HCT116 (cell line): ENCODE measurements around the gene SERPIND1. TPM values are rescaled to one million over a fixed set of nuclear protein-coding genes. Genes with fewer than 3 reads are reported as not detected.

Experiments
- ATAC-seq: fragments of 200-7000 bp; cut with Tn5 transposase; 2 replicates; pipeline ENCODE4 v1.9.1; 2020; ENCODE audit warnings: mild to moderate bottlenecking, moderate library complexity
- BruUV-seq: library from RNA; stranded (reverse); fragments of 400-500 nt; replicated peaks from 2 replicates; lab custom pipeline; 2021; lab: Mats Ljungman, UMichigan
- CTCF ChIA-PET: fragments of 300-600 bp; sonication (Branson Sonifier 250); formaldehyde crosslinking; loops from one replicate; lab custom pipeline; 2021; ENCODE audit warnings: antibody characterized with exemption; lab: Charles Lee
- POLR2A ChIA-PET: fragments of 300-600, 350-600 bp; sonication (Branson Sonifier 250); formaldehyde crosslinking; loops from one replicate; lab custom pipeline; 2021; ENCODE audit warnings: antibody characterized with exemption; lab: Charles Lee
- RAD21 ChIA-PET, 2 experiments: fragments of 300-600 bp; sonication (Branson Sonifier 250); formaldehyde crosslinking; loops; one replicate each; lab custom pipeline; 2023; ENCODE audit warnings: low total read pairs in 2 of 2; ENCODE audit not compliant: uncharacterized antibody in 2 of 2, unreplicated experiment in 2 of 2, low non-redundant PET in 1 of 2; lab: Charles Lee
- DNase-seq: peaks from one replicate; pipeline ENCODE4 v3.0.0-alpha.2; 2010; ENCODE audit warnings: low read depth, low spot score
- H2AFZ ChIP-seq: fragments of 200-600 bp; shearing (Covaris generic), sonication (generic); 2 replicates; pipeline ENCODE4 v1.6.1; 2017; ENCODE audit warnings: low read depth, mixed run types, mixed read lengths, antibody characterized with exemption, low read length; ENCODE audit not compliant: poor library complexity, severe bottlenecking
- H3K27ac ChIP-seq: 2 replicates; pipeline ENCODE4 v1.5.1; 2012; ENCODE audit warnings: low read depth, low read length
- H3K27me3 ChIP-seq: fragments of 200-600 bp; sonication (generic); 2 replicates; pipeline ENCODE4 v1.6.1; 2016; ENCODE audit warnings: mixed run types, low read length, mixed read lengths; ENCODE audit not compliant: insufficient read depth
- H3K36me3 ChIP-seq, 2 experiments: fragments of 200-500 bp in 1 of 2; fragments of 200-600 bp in 1 of 2; sonication (Bioruptor generic) in 1 of 2; sonication (generic) in 1 of 2; 2 replicates each; pipeline versions ENCODE4 v1.5.1 to v1.6.1; 2014 to 2016; ENCODE audit warnings: low read length in 2 of 2, inconsistent platforms in 1 of 2, mixed read lengths in 1 of 2, mixed run types in 1 of 2; ENCODE audit not compliant: insufficient read depth in 2 of 2, control insufficient read depth in 1 of 2
- H3K4me1 ChIP-seq, 2 experiments: fragments of 200-600 bp in 1 of 2; sonication (generic) in 1 of 2; 2 replicates each; pipeline versions ENCODE4 v1.5.1 to v1.6.1; 2012 to 2017; ENCODE audit warnings: low read length in 2 of 2, inconsistent platforms in 1 of 2, mild to moderate bottlenecking in 1 of 2, mixed read lengths in 1 of 2, mixed run types in 1 of 2, moderate library complexity in 1 of 2; ENCODE audit not compliant: insufficient read depth in 2 of 2, control insufficient read depth in 1 of 2
- H3K4me2 ChIP-seq: fragments of 200-600 bp; sonication (generic); 2 replicates; pipeline ENCODE4 v1.6.1; 2017; ENCODE audit warnings: mixed run types, low read length, mixed read lengths
- H3K4me3 ChIP-seq, 2 experiments: fragments of 200-600 bp in 1 of 2; sonication (generic) in 1 of 2; replicated peaks in 1 of 2; 2 replicates each; pipeline ENCODE4 v1.5.1; 2011 to 2016; ENCODE audit warnings: low read length in 2 of 2, control low read depth in 1 of 2, low read depth in 1 of 2, mild to moderate bottlenecking in 1 of 2, mixed read lengths in 1 of 2, mixed run types in 1 of 2
- H3K79me2 ChIP-seq: fragments of 200-600 bp; sonication (generic); 2 replicates; pipeline ENCODE4 v1.6.1; 2017; ENCODE audit warnings: mild to moderate bottlenecking, mixed run types, low read length, moderate library complexity, mixed read lengths; ENCODE audit not compliant: insufficient read depth
- H3K9ac ChIP-seq: fragments of 200-600 bp; sonication (generic); 2 replicates; pipeline ENCODE4 v1.6.1; 2016; ENCODE audit warnings: low read length, mixed read lengths
- H3K9me2 ChIP-seq: fragments of 200-600 bp; sonication (generic), shearing (Covaris generic); 2 replicates; pipeline ENCODE4 v1.6.1; 2017; ENCODE audit warnings: mixed run types, mild to moderate bottlenecking, moderate library complexity; ENCODE audit not compliant: insufficient read depth
- H3K9me3 ChIP-seq, 2 experiments: fragments of 200-500 bp in 1 of 2; fragments of 200-600 bp in 1 of 2; sonication (Bioruptor generic) in 1 of 2; sonication (generic) in 1 of 2; 2 replicates each; pipeline ENCODE4 v1.6.1; 2014 to 2017; ENCODE audit warnings: low read length in 2 of 2, mixed read lengths in 2 of 2, inconsistent platforms in 1 of 2, low read depth in 1 of 2, mild to moderate bottlenecking in 1 of 2, mixed run types in 1 of 2, moderate library complexity in 1 of 2; ENCODE audit not compliant: control insufficient read depth in 1 of 2, insufficient read depth in 1 of 2
- H4K20me1 ChIP-seq: fragments of 200-600 bp; sonication (generic), shearing (Covaris generic); 2 replicates; pipeline ENCODE4 v1.6.1; 2017; ENCODE audit warnings: mixed run types, mild to moderate bottlenecking, moderate library complexity; ENCODE audit not compliant: insufficient read depth
- CBX3 ChIP-seq: IDR thresholded peaks from 2 replicates; pipeline ENCODE4 v1.6.1; 2012; ENCODE audit warnings: low read depth
- CEBPB ChIP-seq: IDR thresholded peaks from 2 replicates; pipeline ENCODE4 v1.6.1; 2012; ENCODE audit warnings: low read depth
- EGR1 ChIP-seq: IDR thresholded peaks from 2 replicates; pipeline ENCODE4 v1.6.1; 2012; ENCODE audit warnings: low read depth
- ELF1 ChIP-seq: IDR thresholded peaks from 2 replicates; pipeline ENCODE4 v1.6.1; 2012; ENCODE audit warnings: low read depth, borderline replicate concordance
- EZH2 ChIP-seq: fragments of 200-600 bp; sonication (generic); IDR thresholded peaks from 2 replicates; pipeline ENCODE4 v1.6.1; 2017; ENCODE audit warnings: antibody characterized with exemption, mixed run types
- EZH2phosphoT487 ChIP-seq: fragments of 200-600 bp; IDR thresholded peaks from 2 replicates; pipeline ENCODE4 v1.6.1; 2018; ENCODE audit warnings: antibody characterized with exemption, borderline replicate concordance
- POLR2A ChIP-seq: IDR thresholded peaks from 2 replicates; pipeline ENCODE4 v1.7.0; 2011; ENCODE audit warnings: borderline replicate concordance; ENCODE audit not compliant: insufficient read depth, insufficient read length; ENCODE audit errors: extremely low read depth
- POLR2AphosphoS5 ChIP-seq: IDR thresholded peaks from 2 replicates; pipeline ENCODE4 v1.6.1; 2011; ENCODE audit warnings: mild to moderate bottlenecking, low read depth, low read length, moderate library complexity
- RAD21 ChIP-seq: IDR thresholded peaks from 2 replicates; pipeline ENCODE4 v1.6.1; 2012; ENCODE audit warnings: low read depth, mild to moderate bottlenecking
- SP1 ChIP-seq: IDR thresholded peaks from 2 replicates; pipeline ENCODE4 v1.6.1; 2012; ENCODE audit warnings: low read depth
- SRF ChIP-seq: IDR thresholded peaks from 2 replicates; pipeline ENCODE4 v1.6.1; 2012; ENCODE audit warnings: low read depth
- TCF7L2 ChIP-seq: IDR thresholded peaks from 2 replicates; pipeline ENCODE4 v1.7.0; 2011; ENCODE audit warnings: borderline replicate concordance, inconsistent platforms; ENCODE audit not compliant: insufficient read depth, insufficient read length; ENCODE audit errors: extremely low read depth
- YY1 ChIP-seq: IDR thresholded peaks from 2 replicates; pipeline ENCODE4 v1.6.1; 2011; ENCODE audit warnings: low read length, low read depth, moderate library complexity, mild to moderate bottlenecking; ENCODE audit not compliant: insufficient replicate concordance; ENCODE audit errors: extremely low read depth
- ZFX ChIP-seq: fragments of 450-650 bp; IDR thresholded peaks from 2 replicates; pipeline ENCODE4 v1.6.1; 2017
- intact Hi-C: fragments of 100-400 bp; cut with micrococcal nuclease; formaldehyde crosslinking; loops from 2 replicates; pipeline ENCODE4 v1.10.0; 2022
- total RNA-seq: library from RNA; stranded (reverse); gene quantifications from one replicate; pipeline ENCODE4 v1.2.1, GENCODE V29; 2021; ENCODE audit not compliant: unreplicated experiment
- TF ChIP-seq, protein P1 (sequence below): IDR thresholded peaks from 2 replicates; pipeline ENCODE4 v1.6.1; 2012; ENCODE audit warnings: low read depth
- TF ChIP-seq, protein P2 (sequence below): IDR thresholded peaks from 2 replicates; pipeline ENCODE4 v1.6.1; 2012

Gene SERPIND1
- total RNA-seq, 1 experiment from 2014 or later, result 0.25 TPM

GRCh38 chr22:20752104-20752741 lies 21.7 kb upstream of the SERPIND1 start:
- CTCF ChIA-PET, result interaction anchor here (0.6 kb wide), 1 partner anchor 122 kb away, joined by 4 read pairs; no protein-coding TSS in a partner anchor

More at GRCh38 chr22:20752104-20752741, 21.7 kb upstream of the SERPIND1 start:
- ChIA-PET RAD21 (no interaction called here), POLR2A (no interaction called here)
- intact Hi-C loops, result no loop called here
- no peak overlapping the region for H3K4me2 ChIP-seq
- BruUV-seq, result no TSS peak
- H4K20me1 ChIP-seq, result no peaks in the 10 kb centered on the region
- TF ChIP-seq EGR1 (no peak), SRF (no peak), CBX3 (no peak), POLR2AphosphoS5 (no peak), EZH2 (no peak), YY1 (no peak), RAD21 (no peak), SP1 (no peak), POLR2A (no peak), ELF1 (no peak), EZH2phosphoT487 (no peak), TCF7L2 (no peak), CEBPB (no peak), ZFX (no peak)
- TF ChIP-seq, protein P1, sequence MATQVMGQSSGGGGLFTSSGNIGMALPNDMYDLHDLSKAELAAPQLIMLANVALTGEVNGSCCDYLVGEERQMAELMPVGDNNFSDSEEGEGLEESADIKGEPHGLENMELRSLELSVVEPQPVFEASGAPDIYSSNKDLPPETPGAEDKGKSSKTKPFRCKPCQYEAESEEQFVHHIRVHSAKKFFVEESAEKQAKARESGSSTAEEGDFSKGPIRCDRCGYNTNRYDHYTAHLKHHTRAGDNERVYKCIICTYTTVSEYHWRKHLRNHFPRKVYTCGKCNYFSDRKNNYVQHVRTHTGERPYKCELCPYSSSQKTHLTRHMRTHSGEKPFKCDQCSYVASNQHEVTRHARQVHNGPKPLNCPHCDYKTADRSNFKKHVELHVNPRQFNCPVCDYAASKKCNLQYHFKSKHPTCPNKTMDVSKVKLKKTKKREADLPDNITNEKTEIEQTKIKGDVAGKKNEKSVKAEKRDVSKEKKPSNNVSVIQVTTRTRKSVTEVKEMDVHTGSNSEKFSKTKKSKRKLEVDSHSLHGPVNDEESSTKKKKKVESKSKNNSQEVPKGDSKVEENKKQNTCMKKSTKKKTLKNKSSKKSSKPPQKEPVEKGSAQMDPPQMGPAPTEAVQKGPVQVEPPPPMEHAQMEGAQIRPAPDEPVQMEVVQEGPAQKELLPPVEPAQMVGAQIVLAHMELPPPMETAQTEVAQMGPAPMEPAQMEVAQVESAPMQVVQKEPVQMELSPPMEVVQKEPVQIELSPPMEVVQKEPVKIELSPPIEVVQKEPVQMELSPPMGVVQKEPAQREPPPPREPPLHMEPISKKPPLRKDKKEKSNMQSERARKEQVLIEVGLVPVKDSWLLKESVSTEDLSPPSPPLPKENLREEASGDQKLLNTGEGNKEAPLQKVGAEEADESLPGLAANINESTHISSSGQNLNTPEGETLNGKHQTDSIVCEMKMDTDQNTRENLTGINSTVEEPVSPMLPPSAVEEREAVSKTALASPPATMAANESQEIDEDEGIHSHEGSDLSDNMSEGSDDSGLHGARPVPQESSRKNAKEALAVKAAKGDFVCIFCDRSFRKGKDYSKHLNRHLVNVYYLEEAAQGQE, result no peak
- TF ChIP-seq, protein P2, sequence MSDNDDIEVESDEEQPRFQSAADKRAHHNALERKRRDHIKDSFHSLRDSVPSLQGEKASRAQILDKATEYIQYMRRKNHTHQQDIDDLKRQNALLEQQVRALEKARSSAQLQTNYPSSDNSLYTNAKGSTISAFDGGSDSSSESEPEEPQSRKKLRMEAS, result no peak
- H3K36me3 ChIP-seq, result peaks cover 0 to 4% of the 10 kb centered on the region in 2 experiments; a peak in 2 of 4 replicates
- H3K9me3 ChIP-seq, result no peaks in the 10 kb centered on the region
- H3K79me2 ChIP-seq, result no peaks in the 10 kb centered on the region
- no peaks in the 10 kb centered on the region for H3K27me3 ChIP-seq
- DNase-seq, result no peak
- H3K9ac ChIP-seq, result no peak overlapping the region
- no peaks in the 10 kb centered on the region for H3K4me1 ChIP-seq
- no peak overlapping the region for H3K27ac ChIP-seq
- H2AFZ ChIP-seq, result no peak overlapping the region
- no peak overlapping the region for H3K4me3 ChIP-seq
- H3K9me2 ChIP-seq, result no peaks in the 10 kb centered on the region
- ATAC-seq, result no peak
